A204.1 (cell line): ENCODE results near the gene NUCKS1.

Source experiments
- FAIRE-seq: peaks from 2 replicates; lab custom pipeline; 2012; peaks lifted over from hg19 to GRCh38; lab: Jason Lieb, UNC

Gene NUCKS1

GRCh38 chr1:205750138-205751035 is at the start of gene NUCKS1:
NUCKS1 (minus strand) TSS chr1:205750182; CDS start chr1:205749973, 209 bp downstream.
- FAIRE-seq = peak; percentile 99

- FAIRE-seq = no peak
These were observed 48.6 kb upstream of the NUCKS1 start for GRCh38 chr1:205798577-205798976.

GRCh38 chr1:205797168-205797567 is 47.2 kb upstream of the NUCKS1 start:
- no peak for FAIRE-seq

GRCh38 chr1:205794011-205794730 is 44.2 kb upstream of the NUCKS1 start:
- FAIRE-seq = no peak

GRCh38 chr1:205792961-205793673 is 43.1 kb upstream of the NUCKS1 start:
- no peak for FAIRE-seq

GRCh38 chr1:205792481-205792881 is 42.5 kb upstream of the NUCKS1 start:
- no peak for FAIRE-seq

GRCh38 chr1:205791568-205792180 is 41.7 kb upstream of the NUCKS1 start:
- FAIRE-seq = no peak

- FAIRE-seq = no peak
These were observed 37.4 kb upstream of the NUCKS1 start for GRCh38 chr1:205787287-205787916.

- no peak for FAIRE-seq
These were observed 36.6 kb upstream of the NUCKS1 start for GRCh38 chr1:205786601-205787000.

- no peak for FAIRE-seq
These were observed 35.5 kb upstream of the NUCKS1 start for GRCh38 chr1:205785446-205785845.

GRCh38 chr1:205783904-205784303 is 33.9 kb upstream of the NUCKS1 start:
- no peak for FAIRE-seq

GRCh38 chr1:205783433-205783795 is 33.4 kb upstream of the NUCKS1 start:
- no peak for FAIRE-seq

- no peak for FAIRE-seq
These were observed 32.8 kb upstream of the NUCKS1 start for GRCh38 chr1:205782627-205783432.

GRCh38 chr1:205780335-205780734 is 30.4 kb upstream of the NUCKS1 start:
- no peak for FAIRE-seq

GRCh38 chr1:205777994-205778393 is 28.0 kb upstream of the NUCKS1 start:
- FAIRE-seq = no peak

GRCh38 chr1:205775717-205776056 is 25.7 kb upstream of the NUCKS1 start:
- FAIRE-seq = no peak

GRCh38 chr1:205775015-205775716 is 25.2 kb upstream of the NUCKS1 start, which contains the start of gene RAB29:
RAB29 (minus strand) TSS chr1:205775482; CDS start chr1:205774956, 526 bp downstream.
- peak; percentile 34 for FAIRE-seq

- FAIRE-seq = no peak
These were observed 24.4 kb upstream of the NUCKS1 start for GRCh38 chr1:205774198-205775014.

- no peak for FAIRE-seq
These were observed 22.6 kb upstream of the NUCKS1 start for GRCh38 chr1:205772607-205773032.
